ENCODE data around the gene ZNF674.
"Not testable (repeated sequence)": the region's sequence is repeated elsewhere in the genome, so short reads cannot be mapped to it uniquely, and the experiment has no call there.

ZNF674 gene

GRCh38 chrX:46531442-46531841 is 13.8 kb downstream of the ZNF674 start:
- no peaks in the 10 kb centered on the region for H3K4me1 ChIP-seq (ENCODE audit: control insufficient read depth, insufficient read depth, low read length)
- no peak overlapping the region for H3K9ac ChIP-seq (ENCODE audit: low read length in 2 of 2)

GRCh38 chrX:46530404-46530908 is 14.8 kb downstream of the ZNF674 start:
- H3K27ac ChIP-seq (ENCODE audit: low read length); H3K4me1 ChIP-seq (ENCODE audit: control insufficient read depth, insufficient read depth, low read length); H3K9me3 ChIP-seq (ENCODE audit: control insufficient read depth in 2 of 2, low read length in 2 of 2); H3K9ac ChIP-seq (ENCODE audit: low read length in 2 of 2); H3K27me3 ChIP-seq (ENCODE audit: control insufficient read depth in 1 of 2, insufficient read depth in 2 of 2, low read length in 2 of 2); H3K4me3 ChIP-seq (ENCODE audit: low read length in 2 of 2); H3K36me3 ChIP-seq (ENCODE audit: control insufficient read depth in 2 of 2, insufficient read depth in 2 of 2, low read length in 2 of 2): not testable (repeated sequence)

More at GRCh38 chrX:46531442-46531841, 13.8 kb downstream of the ZNF674 start:
- Histone ChIP-seq H3K27me3 (ENCODE audit: control insufficient read depth in 1 of 2, insufficient read depth in 2 of 2, low read length in 2 of 2) (no peaks in the 10 kb centered on the region), H3K36me3 (ENCODE audit: control insufficient read depth in 2 of 2, insufficient read depth in 2 of 2, low read length in 2 of 2) (no peaks in the 10 kb centered on the region), H3K9me3 (ENCODE audit: control insufficient read depth in 2 of 2, low read length in 2 of 2) (no peaks in the 10 kb centered on the region), H3K4me3 (ENCODE audit: low read length in 2 of 2) (no peak overlapping the region), H3K27ac (ENCODE audit: low read length) (no peak overlapping the region)

- not testable (repeated sequence) for H3K4me3 ChIP-seq (ENCODE audit: low read length in 2 of 2); H3K9me3 ChIP-seq (ENCODE audit: control insufficient read depth in 2 of 2, low read length in 2 of 2); H3K36me3 ChIP-seq (ENCODE audit: control insufficient read depth in 2 of 2, insufficient read depth in 2 of 2, low read length in 2 of 2); H3K9ac ChIP-seq (ENCODE audit: low read length in 2 of 2); H3K27me3 ChIP-seq (ENCODE audit: control insufficient read depth in 1 of 2, insufficient read depth in 2 of 2, low read length in 2 of 2); H3K27ac ChIP-seq (ENCODE audit: low read length); H3K4me1 ChIP-seq (ENCODE audit: control insufficient read depth, insufficient read depth, low read length)
These were observed 15.3 kb downstream of the ZNF674 start for GRCh38 chrX:46529740-46530403.

- H3K27ac ChIP-seq (ENCODE audit: low read length); H3K9me3 ChIP-seq (ENCODE audit: control insufficient read depth in 2 of 2, low read length in 2 of 2); H3K36me3 ChIP-seq (ENCODE audit: control insufficient read depth in 2 of 2, insufficient read depth in 2 of 2, low read length in 2 of 2): not testable (repeated sequence)
These were observed 16.6 kb downstream of the ZNF674 start for GRCh38 chrX:46528640-46529039.

GRCh38 chrX:46506076-46506475 is 39.1 kb downstream of the ZNF674 start:
- H3K9ac ChIP-seq (ENCODE audit: low read length in 2 of 2) = no peak overlapping the region
- no peak overlapping the region for H3K4me3 ChIP-seq (ENCODE audit: low read length in 2 of 2)
- H3K27ac ChIP-seq (ENCODE audit: low read length) = no peak overlapping the region
- no peaks in the 10 kb centered on the region for H3K4me1 ChIP-seq (ENCODE audit: control insufficient read depth, insufficient read depth, low read length)
- H3K9me3 ChIP-seq (ENCODE audit: control insufficient read depth in 2 of 2, low read length in 2 of 2) = peaks cover 3 to 8% of the 10 kb centered on the region in 2 donors
- no peaks in the 10 kb centered on the region for H3K36me3 ChIP-seq (ENCODE audit: control insufficient read depth in 2 of 2, insufficient read depth in 2 of 2, low read length in 2 of 2)
- H3K27me3 ChIP-seq (ENCODE audit: control insufficient read depth in 1 of 2, insufficient read depth in 2 of 2, low read length in 2 of 2) = no peaks in the 10 kb centered on the region

More at GRCh38 chrX:46528640-46529039, 16.6 kb downstream of the ZNF674 start:
- H3K4me3 ChIP-seq (ENCODE audit: low read length in 2 of 2); H3K27me3 ChIP-seq (ENCODE audit: control insufficient read depth in 1 of 2, insufficient read depth in 2 of 2, low read length in 2 of 2); H3K9ac ChIP-seq (ENCODE audit: low read length in 2 of 2); H3K4me1 ChIP-seq (ENCODE audit: control insufficient read depth, insufficient read depth, low read length): not testable (repeated sequence)

- H3K27ac ChIP-seq (ENCODE audit: low read length) = no peak overlapping the region
- H3K27me3 ChIP-seq (ENCODE audit: control insufficient read depth in 1 of 2, insufficient read depth in 2 of 2, low read length in 2 of 2) = no peaks in the 10 kb centered on the region
- no peak overlapping the region for H3K9ac ChIP-seq (ENCODE audit: low read length in 2 of 2)
- H3K9me3 ChIP-seq (ENCODE audit: control insufficient read depth in 2 of 2, low read length in 2 of 2) = peaks cover 14 to 21% of the 10 kb centered on the region in 2 donors
- H3K4me3 ChIP-seq (ENCODE audit: low read length in 2 of 2) = no peak overlapping the region
- peaks cover 0 to 8% of the 10 kb centered on the region in 2 donors for H3K36me3 ChIP-seq (ENCODE audit: control insufficient read depth in 2 of 2, insufficient read depth in 2 of 2, low read length in 2 of 2)
- H3K4me1 ChIP-seq (ENCODE audit: control insufficient read depth, insufficient read depth, low read length) = no peaks in the 10 kb centered on the region
These were observed 42.4 kb downstream of the ZNF674 start for GRCh38 chrX:46502848-46503247.

- no peak overlapping the region for H3K4me3 ChIP-seq (ENCODE audit: low read length in 2 of 2)
- H3K27ac ChIP-seq (ENCODE audit: low read length) = no peak overlapping the region
- H3K9me3 ChIP-seq (ENCODE audit: control insufficient read depth in 2 of 2, low read length in 2 of 2) = peaks cover 14 to 23% of the 10 kb centered on the region in 2 donors
- H3K36me3 ChIP-seq (ENCODE audit: control insufficient read depth in 2 of 2, insufficient read depth in 2 of 2, low read length in 2 of 2) = peaks cover 2 to 8% of the 10 kb centered on the region in 2 donors
- H3K27me3 ChIP-seq (ENCODE audit: control insufficient read depth in 1 of 2, insufficient read depth in 2 of 2, low read length in 2 of 2) = no peaks in the 10 kb centered on the region
- H3K9ac ChIP-seq (ENCODE audit: low read length in 2 of 2) = no peak overlapping the region
- H3K4me1 ChIP-seq (ENCODE audit: control insufficient read depth, insufficient read depth, low read length) = no peaks in the 10 kb centered on the region
These were observed 45.2 kb downstream of the ZNF674 start for GRCh38 chrX:46500054-46500453.

- Histone ChIP-seq H3K4me3 (ENCODE audit: low read length in 2 of 2) (no peak overlapping the region), H3K9me3 (ENCODE audit: control insufficient read depth in 2 of 2, low read length in 2 of 2) (peaks cover 0 to 4% of the 10 kb centered on the region in 2 donors)
These were observed 56.5 kb downstream of the ZNF674 start for GRCh38 chrX:46488712-46489111.

GRCh38 chrX:46485897-46486296 is 59.3 kb downstream of the ZNF674 start:
- H3K9me3 ChIP-seq (ENCODE audit: control insufficient read depth in 2 of 2, low read length in 2 of 2) = no peaks in the 10 kb centered on the region
- H3K9ac ChIP-seq (ENCODE audit: low read length in 2 of 2) = no peak overlapping the region

More at GRCh38 chrX:46488712-46489111, 56.5 kb downstream of the ZNF674 start:
- no peak overlapping the region for H3K27ac ChIP-seq (ENCODE audit: low read length)
- no peaks in the 10 kb centered on the region for H3K27me3 ChIP-seq (ENCODE audit: control insufficient read depth in 1 of 2, insufficient read depth in 2 of 2, low read length in 2 of 2)
- H3K9ac ChIP-seq (ENCODE audit: low read length in 2 of 2) = no peak overlapping the region
- H3K4me1 ChIP-seq (ENCODE audit: control insufficient read depth, insufficient read depth, low read length) = no peaks in the 10 kb centered on the region
- H3K36me3 ChIP-seq (ENCODE audit: control insufficient read depth in 2 of 2, insufficient read depth in 2 of 2, low read length in 2 of 2) = no peaks in the 10 kb centered on the region

GRCh38 chrX:46478634-46479033 is 66.6 kb downstream of the ZNF674 start:
- H3K27me3 ChIP-seq (ENCODE audit: control insufficient read depth in 1 of 2, insufficient read depth in 2 of 2, low read length in 2 of 2); H3K4me3 ChIP-seq (ENCODE audit: low read length in 2 of 2); H3K9me3 ChIP-seq (ENCODE audit: control insufficient read depth in 2 of 2, low read length in 2 of 2); H3K9ac ChIP-seq (ENCODE audit: low read length in 2 of 2); H3K36me3 ChIP-seq (ENCODE audit: control insufficient read depth in 2 of 2, insufficient read depth in 2 of 2, low read length in 2 of 2); H3K4me1 ChIP-seq (ENCODE audit: control insufficient read depth, insufficient read depth, low read length); H3K27ac ChIP-seq (ENCODE audit: low read length): not testable (repeated sequence)

More at GRCh38 chrX:46485897-46486296, 59.3 kb downstream of the ZNF674 start:
- Histone ChIP-seq H3K4me1 (ENCODE audit: control insufficient read depth, insufficient read depth, low read length) (no peaks in the 10 kb centered on the region), H3K27ac (ENCODE audit: low read length) (no peak overlapping the region), H3K27me3 (ENCODE audit: control insufficient read depth in 1 of 2, insufficient read depth in 2 of 2, low read length in 2 of 2) (no peaks in the 10 kb centered on the region), H3K36me3 (ENCODE audit: control insufficient read depth in 2 of 2, insufficient read depth in 2 of 2, low read length in 2 of 2) (no peaks in the 10 kb centered on the region), H3K4me3 (ENCODE audit: low read length in 2 of 2) (no peak overlapping the region)

- H3K4me3 ChIP-seq (ENCODE audit: low read length in 2 of 2) = no peak overlapping the region
- peaks cover 0 to 5% of the 10 kb centered on the region in 2 donors for H3K36me3 ChIP-seq (ENCODE audit: control insufficient read depth in 2 of 2, insufficient read depth in 2 of 2, low read length in 2 of 2)
- H3K27me3 ChIP-seq (ENCODE audit: control insufficient read depth in 1 of 2, insufficient read depth in 2 of 2, low read length in 2 of 2) = no peaks in the 10 kb centered on the region
- H3K9me3 ChIP-seq (ENCODE audit: control insufficient read depth in 2 of 2, low read length in 2 of 2) = no peaks in the 10 kb centered on the region
- H3K4me1 ChIP-seq (ENCODE audit: control insufficient read depth, insufficient read depth, low read length) = no peaks in the 10 kb centered on the region
- H3K9ac ChIP-seq (ENCODE audit: low read length in 2 of 2) = no peak overlapping the region
- no peak overlapping the region for H3K27ac ChIP-seq (ENCODE audit: low read length)
These were observed 67.8 kb downstream of the ZNF674 start for GRCh38 chrX:46477435-46477834.

All from stomach smooth muscle (tissue), 2 donors.